ENCODE results near the gene SMYD3.

Gene SMYD3

GRCh38 chr1:246506674-246507481 lies at the start of gene SMYD3:
Gene SMYD3, minus strand, starts transcription at chr1:246507279.
- DNase-seq (ENCODE audit: low read depth in 2 of 2): peak; percentile 54 to 56

GRCh38 chr1:246554201-246554600 lies 47.1 kb upstream of the SMYD3 start:
- no peak for DNase-seq (ENCODE audit: low read depth in 2 of 2)

- DNase-seq (ENCODE audit: low read depth in 2 of 2): no peak
These were observed 45.0 kb upstream of the SMYD3 start for GRCh38 chr1:246552110-246552509.

GRCh38 chr1:246550402-246550801 lies 43.3 kb upstream of the SMYD3 start:
- DNase-seq (ENCODE audit: low read depth in 2 of 2): no peak

GRCh38 chr1:246549665-246550064 lies 42.6 kb upstream of the SMYD3 start:
- DNase-seq (ENCODE audit: low read depth in 2 of 2): no peak

- DNase-seq (ENCODE audit: low read depth in 2 of 2): no peak
These were observed 36.9 kb upstream of the SMYD3 start for GRCh38 chr1:246544001-246544400.

- DNase-seq (ENCODE audit: low read depth in 2 of 2): no peak
These were observed 33.8 kb upstream of the SMYD3 start for GRCh38 chr1:246540738-246541491.

GRCh38 chr1:246537887-246538286 lies 30.8 kb upstream of the SMYD3 start:
- no peak for DNase-seq (ENCODE audit: low read depth in 2 of 2)

- DNase-seq (ENCODE audit: low read depth in 2 of 2): no peak
These were observed 30.4 kb upstream of the SMYD3 start for GRCh38 chr1:246537441-246537840.

- DNase-seq (ENCODE audit: low read depth in 2 of 2): no peak
These were observed 27.0 kb upstream of the SMYD3 start for GRCh38 chr1:246534114-246534513.

GRCh38 chr1:246533371-246533905 lies 26.4 kb upstream of the SMYD3 start:
- no peak for DNase-seq (ENCODE audit: low read depth in 2 of 2)

GRCh38 chr1:246532519-246532918 lies 25.4 kb upstream of the SMYD3 start:
- DNase-seq (ENCODE audit: low read depth in 2 of 2): no peak

GRCh38 chr1:246530482-246530881 lies 23.4 kb upstream of the SMYD3 start:
- DNase-seq (ENCODE audit: low read depth in 2 of 2): no peak

- no peak for DNase-seq (ENCODE audit: low read depth in 2 of 2)
These were observed 22.1 kb upstream of the SMYD3 start for GRCh38 chr1:246528933-246529731.

- no peak for DNase-seq (ENCODE audit: low read depth in 2 of 2)
These were observed 20.5 kb upstream of the SMYD3 start for GRCh38 chr1:246527402-246528088.

GRCh38 chr1:246526915-246527314 lies 19.8 kb upstream of the SMYD3 start:
- no peak for DNase-seq (ENCODE audit: low read depth in 2 of 2)

GRCh38 chr1:246526380-246526779 lies 19.3 kb upstream of the SMYD3 start:
- DNase-seq (ENCODE audit: low read depth in 2 of 2): no peak

- DNase-seq (ENCODE audit: low read depth in 2 of 2): no peak
These were observed 12.4 kb upstream of the SMYD3 start for GRCh38 chr1:246519514-246519913.

GRCh38 chr1:246518456-246519205 lies 11.6 kb upstream of the SMYD3 start:
- no peak for DNase-seq (ENCODE audit: low read depth in 2 of 2)

GRCh38 chr1:246517391-246517790 lies 10.3 kb upstream of the SMYD3 start:
- no peak for DNase-seq (ENCODE audit: low read depth in 2 of 2)

- DNase-seq (ENCODE audit: low read depth in 2 of 2): no peak
These were observed 9.0 kb upstream of the SMYD3 start for GRCh38 chr1:246516126-246516525.
